Activated CD4-positive, CD25-positive, alpha-beta regulatory T cell treated with anti-CD3 and anti-CD28 coated beads, Interleukin-2, amount 50 U/mL, for 72 hours (primary cell): ENCODE results near the gene SEC24C.
A peak's percentile ranks its signal among the peaks of the same experiment; 100 is the strongest.
"Not testable (repeated sequence)": the region's sequence is repeated elsewhere in the genome, so short reads cannot be mapped to it uniquely, and the experiment has no call there.

Experiments
- DNase-seq: peaks from one replicate; pipeline ENCODE4 v3.0.0; 2021

The SEC24C gene

GRCh38 chr10:73773152-73773879 lies 29.1 kb downstream of the SEC24C start:
- DNase-seq = no peak

GRCh38 chr10:73774637-73775036 lies 30.5 kb downstream of the SEC24C start:
- no peak for DNase-seq

DNA sequence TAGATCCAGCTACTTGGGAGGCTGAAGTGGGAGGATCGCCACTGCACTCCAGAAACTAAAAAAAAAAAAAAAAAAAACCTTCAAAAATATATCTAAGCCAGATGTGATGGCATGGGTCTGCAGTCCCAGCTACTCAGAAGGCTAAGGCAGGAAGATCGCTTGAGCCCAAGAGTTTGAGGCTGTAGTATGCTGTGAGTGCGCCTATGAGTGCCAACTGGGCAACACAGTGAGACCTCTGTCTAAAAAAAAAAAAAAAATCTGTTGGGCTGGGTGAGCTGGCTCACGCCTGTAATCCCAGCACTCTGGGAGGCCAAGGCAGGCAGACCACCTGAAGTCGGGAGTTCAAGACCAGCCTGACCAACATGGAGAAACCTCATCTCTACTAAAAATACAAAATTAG lies 34.8 kb downstream of the SEC24C start:
- DNase-seq = no peak

GRCh38 chr10:73779539-73780197 lies 35.5 kb downstream of the SEC24C start:
- no peak for DNase-seq

DNA sequence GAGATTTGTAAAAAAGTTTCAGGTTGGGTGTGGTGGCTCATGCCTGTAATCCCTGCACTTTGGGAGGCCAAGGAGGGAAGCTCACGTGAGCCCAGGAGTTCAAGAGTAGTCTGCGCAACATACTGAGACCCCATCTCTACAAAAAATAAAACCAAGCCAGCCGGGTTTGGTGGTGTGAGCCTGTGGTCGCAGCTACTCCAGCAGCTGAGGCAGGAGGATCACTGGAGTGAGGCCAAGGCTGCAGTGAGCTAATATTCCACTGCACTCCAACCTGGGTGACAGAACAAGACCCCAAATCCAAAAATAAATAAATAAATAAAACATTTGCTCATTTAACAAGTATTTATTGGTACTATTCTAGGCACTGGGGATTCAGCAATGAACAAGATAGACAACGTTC lies 36.1 kb downstream of the SEC24C start:
- DNase-seq = no peak

GRCh38 chr10:73780966-73781365 lies 36.8 kb downstream of the SEC24C start:
- DNase-seq = no peak

- DNase-seq = no peak
These were observed 37.3 kb downstream of the SEC24C start for GRCh38 chr10:73781548-73781878.

GRCh38 chr10:73781879-73782748 lies 37.9 kb downstream of the SEC24C start, which contains the start of gene CHCHD1:
TSS of gene CHCHD1 (plus strand) at chr10:73782048. CDS start at chr10:73782076, 28 bp downstream.
- DNase-seq = peak; percentile 90

GRCh38 chr10:73782749-73783085 lies 38.5 kb downstream of the SEC24C start:
- DNase-seq = no peak

- DNase-seq = peak; percentile 82
These were observed 41.1 kb downstream of the SEC24C start, which contains the start of gene ZSWIM8 for GRCh38 chr10:73785211-73785720. TSS of gene ZSWIM8 (plus strand) at chr10:73785606. CDS start at chr10:73785879, 273 bp downstream.

DNA sequence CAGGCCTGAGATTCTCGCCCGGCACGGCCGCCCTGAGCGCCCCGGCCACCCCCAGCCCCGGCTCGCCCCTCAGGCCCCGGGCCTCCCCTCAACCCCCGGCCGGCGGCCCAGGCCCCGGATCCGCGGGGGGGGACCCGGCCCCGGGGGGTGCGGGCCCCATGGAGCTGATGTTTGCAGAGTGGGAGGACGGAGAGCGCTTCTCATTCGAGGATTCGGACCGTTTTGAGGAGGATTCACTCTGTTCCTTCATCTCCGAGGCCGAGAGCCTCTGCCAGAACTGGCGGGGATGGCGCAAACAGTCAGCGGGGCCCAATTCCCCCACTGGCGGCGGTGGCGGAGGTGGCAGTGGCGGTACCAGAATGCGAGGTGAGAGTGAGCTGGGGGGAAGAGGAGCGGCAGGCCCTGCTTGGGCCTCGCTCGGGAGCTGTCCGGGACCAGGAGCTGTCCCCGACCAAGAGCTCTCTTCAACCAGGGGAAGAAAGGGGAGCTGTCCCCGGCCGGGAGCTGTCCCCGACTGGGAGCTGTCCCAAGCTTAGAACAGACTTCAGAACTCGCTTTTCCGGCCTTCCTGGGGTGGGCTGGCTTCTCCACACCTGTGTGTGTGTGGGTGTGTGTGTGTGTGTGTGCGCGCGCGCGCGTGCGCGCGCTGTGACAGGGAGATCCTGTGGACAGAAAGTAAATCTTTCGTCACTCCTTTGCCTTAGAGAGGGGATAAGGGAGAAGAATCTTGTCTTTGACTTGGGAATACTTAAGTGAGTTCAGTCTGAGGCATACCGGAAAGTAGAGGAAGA lies 41.7 kb downstream of the SEC24C start:
- DNase-seq = peak; percentile 45

- no peak for DNase-seq
These were observed 42.3 kb downstream of the SEC24C start for GRCh38 chr10:73786512-73786885.

DNA sequence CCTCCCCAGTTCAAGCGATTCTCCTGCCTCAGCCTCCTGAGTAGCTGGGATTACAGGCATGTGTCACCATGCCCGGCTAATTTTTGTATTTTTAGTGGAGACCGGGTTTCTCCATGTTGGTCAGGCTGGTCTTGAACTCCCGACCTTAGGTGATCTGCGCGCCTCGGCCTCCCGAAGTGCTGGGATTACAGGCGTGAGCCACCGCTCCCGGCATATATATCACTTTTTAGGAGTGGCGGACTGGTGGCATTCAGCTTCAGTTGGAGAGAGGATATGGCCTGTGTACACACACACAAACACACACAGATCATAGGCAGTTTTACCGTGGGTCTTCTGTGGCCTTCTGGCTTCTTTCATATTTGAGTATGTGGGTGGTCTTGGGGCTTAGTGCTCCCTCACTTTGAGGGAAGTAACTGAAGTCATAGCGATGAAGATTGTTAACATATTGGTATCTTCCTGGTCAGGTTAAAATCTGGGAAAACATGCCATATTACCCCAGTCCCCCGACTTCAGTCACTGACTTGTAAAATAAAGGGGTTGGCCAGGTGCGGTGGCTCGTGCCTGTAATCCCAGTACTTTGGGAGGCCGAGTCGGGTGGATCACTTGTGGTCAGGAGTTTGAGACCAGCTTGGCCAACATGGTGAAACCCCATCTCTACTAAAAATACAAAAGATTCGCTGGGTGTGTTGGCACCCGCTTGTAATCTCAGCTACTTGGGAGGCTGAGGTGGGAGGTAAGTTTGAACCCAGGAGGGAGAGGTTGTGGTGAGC lies 43.0 kb downstream of the SEC24C start:
- not testable (repeated sequence) for DNase-seq

DNA sequence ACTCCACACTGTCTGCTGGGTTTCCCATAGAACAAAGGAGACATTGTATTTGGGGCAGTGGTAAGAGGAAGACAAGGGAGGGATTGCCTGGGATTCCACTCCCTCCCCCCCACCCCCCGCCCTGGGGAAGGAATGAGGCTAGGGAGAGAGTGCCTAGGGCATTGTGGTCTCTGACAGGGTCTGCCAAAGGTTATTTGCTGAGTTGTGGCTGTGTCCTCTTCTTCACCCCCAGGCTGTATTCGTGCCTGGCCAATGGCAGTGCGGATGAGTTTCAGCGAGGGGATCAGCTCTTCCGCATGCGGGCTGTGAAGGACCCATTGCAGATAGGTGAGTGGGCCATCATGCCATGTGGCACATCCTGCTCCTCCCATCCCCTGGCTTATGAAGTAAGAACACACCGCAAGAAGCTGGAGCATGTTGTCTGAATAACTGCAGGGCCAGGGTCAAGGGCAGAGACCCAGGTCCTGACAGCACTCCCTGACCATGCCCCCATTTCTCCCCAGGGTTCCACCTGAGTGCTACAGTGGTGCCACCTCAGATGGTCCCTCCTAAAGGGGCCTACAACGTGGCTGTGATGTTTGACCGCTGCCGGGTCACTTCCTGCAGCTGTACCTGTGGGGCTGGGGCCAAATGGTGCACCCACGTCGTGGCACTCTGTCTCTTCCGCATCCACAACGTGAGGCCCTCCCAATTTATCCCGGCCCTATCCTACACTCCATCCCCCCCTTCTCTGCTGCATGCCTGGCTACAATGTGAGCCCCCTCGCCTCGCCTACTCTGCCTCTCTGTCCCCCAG lies 44.9 kb downstream of the SEC24C start:
- DNase-seq = no peak

DNA sequence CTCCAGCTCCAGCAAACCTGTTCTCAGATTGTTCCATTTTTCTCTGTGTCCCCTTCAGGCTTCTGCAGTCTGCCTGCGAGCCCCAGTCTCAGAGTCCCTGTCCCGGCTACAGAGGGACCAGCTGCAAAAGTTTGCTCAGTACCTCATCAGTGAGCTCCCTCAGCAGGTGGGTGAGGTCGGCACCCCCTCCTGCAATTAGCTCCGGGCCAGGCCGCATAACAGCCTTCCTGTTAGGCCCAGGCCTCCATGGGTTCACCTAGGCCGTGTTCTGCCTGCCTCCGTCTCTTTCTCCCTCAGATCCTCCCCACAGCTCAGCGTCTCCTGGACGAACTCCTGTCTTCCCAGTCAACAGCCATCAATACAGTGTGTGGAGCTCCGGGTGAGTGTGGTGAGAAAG lies 45.5 kb downstream of the SEC24C start:
- DNase-seq = no peak

DNA sequence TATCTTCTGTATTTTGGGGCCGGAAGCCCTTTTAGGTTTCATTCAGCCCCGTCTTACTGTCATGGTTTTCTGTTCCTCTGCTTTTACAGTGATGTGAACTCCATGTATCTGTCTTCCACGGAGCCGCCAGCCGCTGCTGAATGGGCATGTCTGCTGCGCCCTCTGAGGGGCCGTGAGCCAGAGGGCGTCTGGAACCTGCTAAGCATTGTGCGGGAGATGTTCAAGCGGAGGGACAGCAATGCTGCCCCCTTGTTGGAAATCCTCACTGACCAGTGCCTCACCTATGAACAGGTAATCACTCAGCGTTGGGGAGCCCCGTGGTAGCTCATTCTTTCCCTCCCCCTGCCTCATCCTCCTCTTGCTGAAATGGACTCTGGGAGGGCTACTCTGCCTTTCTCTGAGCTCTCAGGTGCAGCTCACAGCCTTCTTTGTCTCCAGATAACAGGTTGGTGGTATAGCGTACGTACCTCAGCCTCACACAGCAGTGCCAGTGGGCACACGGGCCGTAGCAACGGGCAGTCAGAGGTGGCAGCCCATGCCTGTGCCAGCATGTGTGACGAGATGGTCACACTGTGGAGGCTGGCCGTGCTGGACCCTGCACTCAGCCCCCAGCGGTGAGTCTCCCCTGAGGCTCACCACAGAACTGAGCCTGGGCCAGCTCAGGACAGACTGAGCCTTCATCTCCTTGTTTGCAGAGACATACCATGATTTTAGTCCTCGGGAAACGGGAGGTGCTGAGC lies 46.9 kb downstream of the SEC24C start:
- no peak for DNase-seq

DNA sequence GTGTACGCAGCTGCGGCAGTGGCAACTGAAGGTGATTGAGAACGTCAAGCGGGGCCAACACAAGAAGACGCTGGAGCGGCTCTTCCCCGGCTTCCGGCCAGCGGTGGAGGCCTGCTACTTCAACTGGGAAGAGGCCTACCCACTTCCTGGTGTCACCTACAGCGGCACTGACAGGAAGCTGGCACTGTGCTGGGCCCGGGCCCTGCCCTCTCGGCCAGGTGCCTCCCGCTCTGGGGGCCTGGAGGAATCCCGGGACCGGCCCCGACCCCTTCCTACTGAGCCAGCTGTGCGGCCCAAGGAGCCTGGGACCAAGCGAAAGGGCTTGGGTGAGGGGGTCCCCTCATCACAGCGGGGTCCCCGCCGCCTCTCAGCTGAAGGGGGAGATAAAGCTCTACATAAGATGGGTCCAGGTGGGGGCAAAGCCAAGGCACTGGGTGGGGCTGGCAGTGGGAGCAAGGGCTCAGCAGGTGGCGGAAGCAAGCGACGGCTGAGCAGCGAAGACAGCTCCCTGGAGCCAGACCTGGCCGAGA lies 47.8 kb downstream of the SEC24C start:
- DNase-seq = no peak

DNA sequence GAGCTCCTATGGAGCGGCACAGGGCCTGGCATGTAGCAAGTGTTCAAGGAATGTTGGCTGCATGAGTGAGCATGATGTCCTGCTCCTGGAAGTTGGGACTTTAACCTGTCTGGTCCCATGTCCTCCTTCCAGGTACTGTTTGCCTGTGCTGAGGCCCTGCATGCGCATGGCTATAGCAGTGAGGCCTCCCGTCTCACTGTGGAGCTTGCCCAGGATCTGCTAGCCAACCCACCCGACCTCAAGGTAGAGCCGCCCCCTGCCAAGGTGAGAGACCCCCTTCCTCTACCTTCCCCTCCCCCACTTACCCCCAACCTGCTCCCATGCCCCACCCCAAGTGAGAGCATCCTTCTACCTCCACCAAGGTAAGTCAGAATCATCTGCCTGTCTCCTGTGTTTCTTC lies 49.3 kb downstream of the SEC24C start:
- no peak for DNase-seq

GRCh38 chr10:73795491-73795890 lies 51.3 kb downstream of the SEC24C start:
- DNase-seq = not testable (repeated sequence)

GRCh38 chr10:73796035-73796434 lies 51.9 kb downstream of the SEC24C start:
- not testable (repeated sequence) for DNase-seq
